Cortex of kidney (tissue), 1 donor: ENCODE results near the gene RNF26.

Experiments
- DNase-seq: peaks from one replicate; lab custom pipeline; 2025; lab: John Stamatoyannopoulos, UW

RNF26 gene

DNA sequence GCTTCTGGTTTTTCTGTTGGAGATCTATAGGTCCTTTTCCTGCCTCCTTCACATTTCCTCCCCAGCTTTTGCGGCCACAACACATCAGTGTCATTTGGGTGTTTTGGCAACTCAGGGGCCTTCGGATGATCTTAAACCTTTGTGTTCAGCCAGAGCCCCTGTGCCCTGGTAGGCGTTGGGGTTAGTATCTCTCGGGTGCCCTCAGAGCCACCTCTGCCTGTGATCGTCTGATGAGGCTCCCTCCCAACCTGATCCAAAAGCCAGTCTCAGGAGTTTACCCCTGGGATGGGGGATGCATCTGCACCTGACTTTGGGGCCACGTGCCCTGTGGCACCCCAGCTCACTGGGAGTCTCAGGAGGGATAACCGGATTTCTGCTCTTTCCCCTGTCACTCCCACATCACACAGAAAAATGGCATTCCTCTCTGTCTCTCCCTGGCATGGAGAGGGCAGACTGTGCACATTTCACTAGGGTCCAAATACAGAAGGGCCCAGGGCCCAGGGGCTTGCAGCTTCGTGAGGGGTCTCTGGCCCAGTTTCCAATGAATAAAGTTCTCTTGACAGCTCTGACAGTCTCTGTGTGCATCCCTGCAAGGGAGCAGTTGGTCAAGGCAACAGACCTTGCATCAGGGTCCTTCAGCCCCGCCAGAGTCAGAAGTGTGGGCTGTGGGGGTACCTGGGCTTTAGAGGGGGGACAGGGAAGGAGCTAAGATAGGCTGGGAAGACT is 2.6 kb downstream of the RNF26 start:
- no peak for DNase-seq

- no peak for DNase-seq
These were observed 3.4 kb downstream of the RNF26 start for GRCh38 chr11:119337581-119338317.

DNA sequence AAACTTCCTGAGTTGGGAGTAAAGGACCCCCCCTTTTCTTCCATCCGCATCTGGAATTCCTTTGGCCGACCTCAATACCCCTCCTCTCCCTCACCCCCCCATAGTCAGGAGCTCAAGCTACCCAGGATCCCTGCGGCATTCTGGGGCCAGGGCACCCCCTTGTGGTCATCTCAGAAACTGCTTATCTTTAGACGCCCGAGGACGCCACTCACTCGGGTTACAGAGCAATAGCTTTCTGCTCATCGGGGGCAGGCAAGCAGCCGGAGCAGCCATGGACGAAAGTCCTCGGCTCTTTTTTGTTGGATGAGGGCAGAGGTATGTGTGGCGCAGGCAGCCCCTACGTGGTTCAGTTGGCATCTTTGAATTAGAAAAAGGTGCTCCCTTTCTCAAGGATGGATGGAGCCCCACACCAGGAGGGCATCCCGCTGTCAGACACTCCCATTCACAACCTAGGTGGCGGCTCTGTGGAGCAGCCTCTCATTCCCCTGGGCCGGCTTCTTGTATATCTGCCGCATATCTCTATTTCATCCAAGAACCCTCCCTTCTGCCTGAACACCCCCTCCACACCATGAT is 4.1 kb downstream of the RNF26 start:
- no peak for DNase-seq

DNA sequence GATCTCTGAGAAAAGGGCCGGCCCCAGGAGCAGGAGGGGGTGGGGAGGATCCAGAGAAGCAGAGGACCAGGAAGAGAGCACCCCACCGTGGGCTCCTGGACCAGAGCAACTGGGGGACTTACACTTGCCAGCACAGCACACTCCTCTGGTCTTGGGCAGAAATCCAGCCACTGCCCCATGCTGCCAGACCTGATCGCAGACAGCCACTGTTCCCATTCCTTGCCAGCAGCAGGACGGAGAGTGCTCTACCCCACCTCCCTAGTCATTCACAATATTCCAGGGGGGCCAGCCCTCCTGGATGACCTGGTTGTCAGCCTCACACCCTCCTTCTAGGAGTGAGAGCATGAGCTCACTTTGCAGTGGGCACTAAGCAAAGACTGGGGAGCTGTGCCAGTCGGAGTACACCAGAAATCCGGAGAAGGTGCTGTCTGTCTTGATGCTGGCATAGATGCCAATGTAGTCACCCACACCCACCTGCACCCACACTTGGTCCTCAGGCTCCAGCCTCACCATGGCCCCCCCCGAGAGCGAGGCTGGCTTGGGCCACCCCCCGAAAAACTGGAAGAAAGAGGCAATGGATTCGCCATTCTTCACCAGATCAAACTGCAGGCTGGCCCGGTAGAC is 4.8 kb downstream of the RNF26 start:
- DNase-seq: no peak

GRCh38 chr11:119339589-119340334 is 5.4 kb downstream of the RNF26 start:
- DNase-seq: no peak

DNA sequence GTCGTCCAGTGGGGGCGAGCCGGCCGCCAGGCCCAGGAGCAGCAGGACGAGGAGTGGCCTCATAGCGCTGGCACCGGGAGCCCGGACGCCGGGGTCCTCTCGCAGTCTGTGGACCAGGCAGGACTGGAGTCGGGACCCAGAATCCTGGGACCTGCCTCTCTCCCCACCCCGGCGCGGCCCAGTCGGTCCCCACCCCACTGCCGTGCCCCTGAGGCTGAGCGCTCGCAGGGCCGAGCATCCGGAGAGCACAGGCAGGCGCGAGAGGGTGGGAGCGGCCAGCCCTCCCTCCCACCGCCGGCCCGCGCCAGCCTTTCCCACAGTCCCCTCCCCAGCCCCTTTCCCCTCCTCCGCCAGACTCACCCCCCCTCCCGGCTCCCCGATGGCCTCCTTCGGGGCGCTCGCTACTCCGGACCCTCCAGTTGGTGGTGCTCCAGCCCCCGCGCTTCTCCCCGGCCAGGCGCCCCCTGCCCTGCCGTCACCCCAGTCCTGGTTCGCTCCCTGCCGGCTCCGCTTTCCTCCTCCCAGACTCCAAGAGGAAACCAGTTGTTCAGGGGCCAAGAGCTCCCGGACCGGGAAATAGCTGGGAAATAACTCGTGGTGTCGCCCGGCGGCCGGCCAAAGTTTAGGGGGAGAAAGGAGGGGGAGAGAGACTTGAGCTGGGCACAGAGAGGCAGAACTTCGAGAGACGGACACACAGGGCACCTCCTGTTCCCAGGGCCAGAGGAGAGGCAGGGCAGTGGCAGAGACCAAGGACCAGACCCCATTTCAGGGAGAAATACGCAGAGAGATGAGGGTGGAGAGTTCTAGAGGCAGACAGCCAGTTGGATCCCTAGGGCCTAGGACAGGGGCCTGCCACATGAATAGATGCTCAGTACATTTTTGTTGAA is 6.3 kb downstream of the RNF26 start, which contains the start of gene C1QTNF5:
Gene C1QTNF5 (minus strand): TSS at position 549 of the 887 bp plus-strand sequence. CDS start 486 bp downstream, at position 63.
- DNase-seq: no peak

DNA sequence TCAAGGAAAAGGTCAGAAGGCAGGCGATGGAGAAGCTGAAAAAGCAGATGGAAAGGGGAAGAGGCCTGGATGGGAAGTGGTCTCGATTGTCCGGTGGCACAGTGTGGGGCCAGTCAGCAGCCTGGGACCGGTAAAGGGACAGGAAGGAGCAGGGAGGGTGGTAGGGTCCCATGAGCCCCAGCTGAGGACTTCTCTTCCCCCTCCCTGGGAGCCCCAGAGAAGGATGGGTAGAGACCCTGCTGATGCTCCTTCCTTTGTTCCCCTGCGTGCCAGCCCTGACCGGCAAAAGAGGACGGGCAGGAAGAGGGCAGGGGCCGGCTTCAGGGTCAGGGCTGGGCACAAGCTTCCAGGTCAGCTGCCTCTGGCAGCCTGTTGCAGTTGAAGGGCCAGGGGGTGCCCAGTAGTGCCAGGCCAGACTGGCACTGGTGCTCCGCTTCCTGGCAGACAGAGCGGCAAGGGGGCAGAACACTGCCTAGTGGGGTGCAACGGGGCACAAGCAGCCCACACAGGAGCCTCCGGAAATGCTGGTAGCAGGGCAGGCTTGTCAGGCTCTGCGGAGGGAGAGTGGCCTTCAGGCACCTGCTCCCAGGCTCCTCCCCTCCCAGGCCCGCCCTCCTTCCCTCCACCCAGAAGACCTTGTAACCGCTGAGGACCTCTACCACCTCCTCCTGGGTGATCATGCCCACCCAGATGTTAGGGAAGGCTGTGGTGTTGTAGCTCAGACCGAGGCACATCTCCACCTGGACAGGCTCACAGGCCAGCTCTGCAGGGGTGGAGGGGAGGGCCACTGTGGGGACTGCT is 7.1 kb downstream of the RNF26 start:
- DNase-seq: no peak

- DNase-seq: no peak
These were observed 7.6 kb downstream of the RNF26 start for GRCh38 chr11:119342023-119342300.

DNA sequence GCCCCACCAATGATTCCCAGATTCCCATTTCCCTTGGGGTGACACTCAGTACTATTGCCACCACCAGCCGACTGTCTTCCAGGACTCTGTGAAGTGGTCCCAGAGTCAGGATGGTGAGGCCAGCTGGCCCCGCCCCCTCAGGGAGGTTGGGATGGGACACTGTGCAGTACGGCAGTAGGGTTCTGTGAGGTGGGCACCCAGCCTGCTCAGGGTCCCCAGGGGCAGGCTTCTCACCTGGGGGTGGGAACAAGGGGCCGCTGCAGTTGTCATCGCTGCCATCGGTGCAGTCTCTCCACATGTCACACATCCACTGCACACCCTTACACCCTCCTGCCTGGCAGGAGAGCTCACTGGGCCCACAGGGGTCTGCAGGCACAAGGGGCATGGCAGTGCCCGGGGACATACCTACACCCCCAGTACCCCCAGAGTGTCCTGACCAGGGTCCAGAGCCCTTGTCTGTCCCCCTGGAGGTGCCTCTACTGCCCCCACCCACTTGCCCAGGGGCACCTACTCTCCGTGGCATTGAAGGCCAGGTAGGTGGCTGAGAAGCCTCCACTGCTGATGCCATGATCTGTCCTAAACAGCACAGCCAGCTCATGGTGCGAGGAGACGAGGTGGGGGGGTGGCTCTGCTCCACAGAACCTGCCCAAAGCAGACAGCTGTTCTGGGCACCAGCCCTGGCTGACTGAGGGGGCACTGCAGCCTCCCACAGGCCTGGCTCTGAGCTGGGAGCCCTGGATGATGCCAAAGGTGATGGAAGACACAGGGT is 8.2 kb downstream of the RNF26 start:
- no peak for DNase-seq

GRCh38 chr11:119343726-119344125 is 9.4 kb downstream of the RNF26 start:
- DNase-seq: no peak

DNA sequence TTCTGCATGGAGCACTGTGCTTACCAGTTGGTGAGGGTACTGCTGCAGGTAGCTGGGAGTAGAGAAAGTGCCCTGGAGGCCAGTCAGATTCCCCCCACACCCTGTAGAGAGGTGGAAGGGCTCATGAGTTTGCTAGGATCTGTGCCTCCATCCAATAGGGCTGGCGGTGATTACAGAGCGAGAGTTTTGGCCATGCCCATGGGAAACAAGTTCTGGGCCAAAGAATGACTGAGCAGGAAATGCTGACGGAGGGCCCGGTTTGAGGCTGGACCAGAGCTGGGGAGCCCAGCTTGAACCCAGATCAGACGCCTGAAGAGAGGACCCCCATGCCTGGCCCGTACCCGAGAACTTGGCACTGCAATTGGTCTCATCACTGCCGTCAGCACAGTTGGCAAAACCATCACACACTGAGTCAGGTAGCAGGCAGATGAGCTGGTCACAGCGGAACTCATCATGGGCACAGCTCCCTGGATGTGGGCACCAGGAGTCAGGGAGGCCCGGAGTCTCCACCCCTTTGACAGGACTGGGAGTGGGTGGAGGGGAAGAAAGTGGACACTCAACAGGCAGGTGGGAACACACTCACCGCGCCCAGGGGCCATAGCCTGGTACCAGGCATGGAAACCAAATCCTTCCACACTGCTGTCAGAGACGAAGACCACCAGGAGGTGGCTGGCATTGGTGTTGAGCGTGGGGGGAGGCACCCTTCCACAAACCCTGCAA is 10.1 kb downstream of the RNF26 start:
- DNase-seq: no peak

- DNase-seq: no peak
These were observed 11.4 kb downstream of the RNF26 start for GRCh38 chr11:119345685-119346084.

DNA sequence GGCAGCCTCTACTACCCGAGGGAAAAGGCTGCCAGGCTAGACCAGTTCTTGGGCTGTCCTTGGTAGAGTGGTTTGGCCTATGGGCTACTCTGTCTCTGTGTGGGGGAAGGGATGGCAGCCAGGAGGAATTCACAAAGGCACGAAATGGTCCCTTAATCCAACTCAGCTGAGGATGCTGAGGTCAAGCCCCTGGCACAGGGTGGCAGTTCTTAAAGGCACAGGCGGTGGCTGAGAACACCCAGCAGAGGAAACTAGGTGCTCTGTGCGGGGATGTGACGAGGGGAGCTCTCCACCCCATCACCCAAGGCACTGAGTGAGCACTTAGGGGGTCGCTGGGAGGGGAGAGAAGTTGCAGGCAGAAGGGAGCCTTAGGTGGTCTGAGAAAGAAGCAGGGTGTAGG is 12.3 kb downstream of the RNF26 start, which contains the start of gene MFRP:
Gene MFRP (minus strand): TSS at position 101 of the 400 bp plus-strand sequence. CDS start 192 bp downstream, outside the sequence.
- no peak for DNase-seq

- DNase-seq: no peak
These were observed 12.9 kb downstream of the RNF26 start for GRCh38 chr11:119347242-119347641.

DNA sequence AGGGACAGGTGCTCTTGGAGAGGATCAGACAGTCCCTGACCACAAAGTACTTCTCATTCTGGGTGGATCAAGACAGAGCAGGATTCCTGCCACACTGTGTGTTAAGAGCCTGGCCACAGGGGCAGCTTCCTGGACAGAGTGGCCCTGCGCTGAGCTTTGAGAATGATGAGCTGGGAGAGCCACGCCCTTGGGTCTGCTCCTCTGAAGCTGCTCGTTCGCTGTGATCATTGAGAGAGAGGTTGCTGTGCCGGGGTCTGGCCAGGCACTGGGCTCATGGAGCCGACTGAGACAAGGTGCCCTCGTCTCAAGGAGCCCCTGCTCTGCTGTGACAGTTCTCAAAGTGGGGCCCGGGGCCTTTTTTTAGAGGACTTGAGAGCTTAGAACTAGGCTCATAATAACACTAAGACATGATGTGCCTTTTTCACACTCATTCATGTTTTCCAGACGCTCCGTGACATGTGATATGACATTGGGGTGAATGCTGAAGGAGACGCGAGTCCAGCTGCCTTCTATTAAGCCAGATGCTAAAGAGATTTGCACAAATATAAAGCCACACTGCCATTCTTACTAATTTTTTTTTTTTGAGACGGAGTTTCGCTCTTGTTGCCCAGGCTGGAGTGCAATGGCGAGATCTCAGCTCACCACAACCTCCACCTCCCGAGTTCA is 13.7 kb downstream of the RNF26 start:
- DNase-seq: no peak

DNA sequence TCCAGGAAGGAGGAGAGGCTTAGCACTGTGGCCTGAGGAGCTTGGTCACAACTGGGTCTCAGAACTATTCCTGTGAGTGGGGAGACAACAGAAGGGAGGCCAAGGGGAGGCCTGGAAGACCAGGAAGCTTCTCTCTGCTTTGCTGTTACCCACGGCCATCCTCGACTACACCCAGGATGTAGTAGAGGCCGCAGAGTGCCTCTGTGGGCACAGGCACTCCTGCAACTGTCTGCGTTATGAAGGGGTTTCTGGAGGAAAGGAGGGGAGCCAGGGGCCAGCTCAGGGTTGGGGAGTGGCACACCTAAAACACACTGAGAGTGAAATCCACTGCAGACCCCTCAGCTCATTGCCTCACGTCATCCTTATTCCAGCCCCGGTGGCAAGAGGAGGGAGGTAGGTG is 16.0 kb downstream of the RNF26 start:
- DNase-seq: no peak

GRCh38 chr11:119351232-119351631 is 16.9 kb downstream of the RNF26 start:
- DNase-seq: no peak

GRCh38 chr11:119352857-119353260 is 18.5 kb downstream of the RNF26 start:
- no peak for DNase-seq
